T-cell (primary cell): ENCODE results near the gene ATP2B2. TPM values are rescaled to one million over a fixed set of nuclear protein-coding genes. Genes with fewer than 3 reads are reported as not detected.

ENCODE experiments used
- ATAC-seq, 4 experiments: fragments of 200-7000 bp in 3 of 4; fragments of 150-1000 bp in 1 of 4; cut with Tn5 transposase; replicated peaks in 1 of 4; 1 replicate in 3 of 4; 2 replicates in 1 of 4; pipeline ENCODE4 v1.10.0; 2021; ENCODE audit warnings: moderate library complexity in 3 of 4, mild to moderate bottlenecking in 2 of 4, moderate number of reproducible peaks in 1 of 4
- CTCF ChIA-PET, 2 donors: fragments of 300-600 bp; sonication (Branson Sonifier 250); formaldehyde crosslinking; loops; one replicate each; lab custom pipeline; 2022; ENCODE audit warnings: antibody characterized with exemption in 2 of 2; lab: Charles Lee
- POLR2A ChIA-PET, 2 donors: fragments of 300-600 bp; sonication (Branson Sonifier 250); formaldehyde crosslinking; loops; one replicate each; lab custom pipeline; 2022; ENCODE audit warnings: antibody characterized with exemption in 2 of 2; lab: Charles Lee
- DNase-seq, 35 experiments: peaks; one replicate each; pipeline versions ENCODE4 v3.0.0 to v3.0.0-alpha.2; 2013 to 2023
- H3K27ac ChIP-seq: one replicate; pipeline ENCODE4 v1.5.1; 2013; ENCODE audit warnings: low read length
- H3K27me3 ChIP-seq, 2 experiments: replicated peaks in 1 of 2; 1 replicate in 1 of 2; 2 replicates in 1 of 2; pipeline versions ENCODE4 v1.6.1 to v1.7.0; 2013; ENCODE audit warnings: low read length in 1 of 2, mixed read lengths in 1 of 2; ENCODE audit not compliant: control insufficient read depth in 2 of 2, insufficient read depth in 2 of 2; ENCODE audit errors: extremely low read depth in 1 of 2
- H3K36me3 ChIP-seq, 2 donors: 1 replicate in 1 of 2; 2 replicates in 1 of 2; pipeline versions ENCODE4 v1.6.1 to v1.7.0; 2013; ENCODE audit warnings: low read length in 1 of 2; ENCODE audit not compliant: control insufficient read depth in 2 of 2, insufficient read depth in 1 of 2; ENCODE audit errors: extremely low read depth in 1 of 2
- H3K4me1 ChIP-seq, 2 experiments: 1 replicate in 1 of 2; 2 replicates in 1 of 2; pipeline versions ENCODE4 v1.6.1 to v1.7.0; 2013; ENCODE audit warnings: low read length in 2 of 2, mixed read lengths in 1 of 2; ENCODE audit not compliant: insufficient read depth in 2 of 2, control insufficient read depth in 1 of 2; ENCODE audit errors: extremely low read depth in 1 of 2
- H3K4me3 ChIP-seq, 2 donors: 1 replicate in 1 of 2; 2 replicates in 1 of 2; pipeline versions ENCODE4 v1.5.1 to v1.7.0; 2013; ENCODE audit warnings: mild to moderate bottlenecking in 2 of 2, low read length in 1 of 2, moderate library complexity in 1 of 2; ENCODE audit not compliant: control insufficient read depth in 1 of 2; ENCODE audit errors: extremely low read depth in 1 of 2
- H3K9me3 ChIP-seq: 2 replicates; pipeline ENCODE4 v1.7.0; 2013
- H3K27ac Mint-ChIP-seq, 2 donors: one replicate each; pipeline ENCODE4 v1.8.0; 2020 to 2021; ENCODE audit warnings: mild to moderate bottlenecking in 2 of 2, mixed read lengths in 2 of 2
- H3K27me3 Mint-ChIP-seq, 2 donors: one replicate each; pipeline ENCODE4 v1.8.0; 2021 to 2022; ENCODE audit warnings: mixed read lengths in 2 of 2
- H3K36me3 Mint-ChIP-seq: one replicate; pipeline ENCODE4 v1.8.0; 2021; ENCODE audit warnings: mixed read lengths
- H3K4me1 Mint-ChIP-seq, 3 donors: one replicate each; pipeline ENCODE4 v1.8.0; 2020 to 2022; ENCODE audit warnings: mixed read lengths in 3 of 3, mild to moderate bottlenecking in 1 of 3
- H3K4me3 Mint-ChIP-seq, 3 donors: one replicate each; pipeline ENCODE4 v1.8.0; 2020 to 2022; ENCODE audit warnings: mild to moderate bottlenecking in 3 of 3, mixed read lengths in 3 of 3, moderate library complexity in 3 of 3
- H3K9me3 Mint-ChIP-seq, 3 donors: one replicate each; pipeline ENCODE4 v1.8.0; 2020 to 2022; ENCODE audit warnings: mixed read lengths in 3 of 3
- WGBS: methylation state at CpG from one replicate; pipeline ENCODE4 v1.1.5; 2013; ENCODE audit warnings: missing lambda C conversion rate; ENCODE audit not compliant: insufficient coverage; 5-methylcytosine and 5-hydroxymethylcytosine counted together
- total RNA-seq, 35 experiments: library from RNA in 6 of 35; stranded (reverse) in 6 of 35; fragments of 120-200 nt in 1 of 35; gene quantifications; one replicate each; pipeline versions ENCODE4 v1.2.1 to v1.2.4 and lab custom pipeline; 2013 to 2026

The ATP2B2 gene
- total RNA-seq (not detected), total RNA-seq (lab: John Stamatoyannopoulos, UW) (0 to 0.30 (median 0) reads per million in 29 experiments)
- total RNA-seq (2013) = 0.09 TPM

DNA sequence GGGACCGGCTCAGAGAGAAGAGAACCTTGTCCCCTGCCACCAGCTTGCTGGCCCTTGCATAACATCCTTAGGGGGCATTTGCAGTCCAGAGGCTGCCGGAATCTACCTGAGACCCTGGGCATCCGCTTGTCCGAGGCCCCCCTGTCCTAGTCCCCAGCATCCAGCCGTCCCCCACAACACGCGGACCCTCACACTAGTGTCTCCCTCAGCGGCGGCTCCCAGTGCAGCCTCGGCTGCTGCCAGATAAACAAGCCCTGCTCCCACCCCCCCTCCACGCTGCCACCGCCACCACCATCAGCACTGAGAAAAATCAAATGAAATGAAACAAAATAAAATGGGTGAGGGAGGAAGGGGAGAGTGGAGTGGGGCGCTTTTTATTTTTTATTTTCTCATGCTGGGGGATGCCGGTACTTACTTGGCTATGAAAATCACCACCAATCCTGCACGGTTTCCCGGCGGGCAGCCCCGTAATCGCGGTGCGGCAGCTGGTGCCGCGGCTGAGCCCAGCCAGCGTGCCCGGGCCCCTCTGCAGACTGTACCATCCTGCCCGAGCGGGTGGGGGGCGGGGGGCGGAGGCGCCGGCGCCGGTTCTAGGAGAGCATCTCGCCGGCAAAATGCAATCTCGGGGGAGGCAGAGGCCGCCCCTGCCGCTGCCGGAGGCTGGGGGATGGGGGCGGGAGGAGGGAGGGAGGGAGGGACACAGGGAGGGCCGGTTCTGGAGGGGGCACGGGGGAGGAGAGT lies at the start of gene ATP2B2:
ATP2B2 (minus strand) TSS at position 537 of the 741 bp plus-strand sequence. CDS start 56,043 bp downstream, outside the sequence.
- Histone ChIP-seq H3K9me3 (no peaks in the 10 kb centered on the region), H3K36me3 (no peaks in the 10 kb centered on the region), H3K4me3 (peak within 1 kb of the TSS in 1 of 2 donors; percentile 45), H3K27me3 (peaks cover 0 to 65% of the 10 kb centered on the region in 2 experiments), H3K27ac (no peak within 1 kb of the TSS), H3K4me1 (peaks cover 0 to 11% of the 10 kb centered on the region in 2 experiments)
- POLR2A ChIA-PET = no interaction called here
- CTCF ChIA-PET = interaction anchor here in 1 of 2 donors (0.6 kb wide), 1 partner anchor 229 kb away, joined by 3 read pairs; no protein-coding TSS in a partner anchor
- H3K9me3 Mint-ChIP-seq = no peaks in the 10 kb centered on the region
- ATAC-seq (peak; percentile 54 to 60 (median 57)), DNase-seq (peak in 18 of 35 experiments; percentile 3 to 36 (median 12))
- peaks cover 3 to 7% (median 4%) of the 10 kb centered on the region in 3 donors for H3K4me1 Mint-ChIP-seq
- H3K4me3 Mint-ChIP-seq = peak within 1 kb of the TSS; percentile 47 to 57 (median 53)
- 19% methylated on average over 19 of the region's 42 CpGs for WGBS
- H3K27me3 Mint-ChIP-seq = peaks cover 11 to 20% of the 10 kb centered on the region in 2 donors
- H3K27ac Mint-ChIP-seq = no peak within 1 kb of the TSS
- no peaks in the 10 kb centered on the region for H3K36me3 Mint-ChIP-seq

DNA sequence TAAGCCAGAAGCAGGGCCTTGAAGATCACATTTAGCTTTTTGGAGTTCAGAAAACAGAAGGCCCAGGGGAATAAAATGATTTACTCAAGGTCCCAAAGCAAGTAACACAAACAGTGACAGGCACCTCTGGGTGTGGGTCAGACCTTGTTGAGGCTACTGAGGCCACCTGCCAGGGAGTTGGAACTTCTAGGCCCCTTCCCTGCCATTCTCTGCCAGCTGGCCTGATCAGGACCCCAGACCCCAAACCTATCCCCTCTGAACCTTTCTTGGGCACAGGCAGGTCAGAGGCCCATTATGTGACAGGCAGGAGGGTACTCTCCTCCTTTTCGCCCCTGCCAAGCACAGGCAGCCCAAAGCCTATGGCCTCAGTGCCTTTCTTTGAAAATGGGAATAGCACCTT lies 49.4 kb upstream of the ATP2B2 start:
- CTCF ChIA-PET = no interaction called here
- peaks cover 16 to 39% (median 27%) of the 10 kb centered on the region in 3 donors for H3K4me1 Mint-ChIP-seq
- DNase-seq = peak in 1 of 35 experiments; percentile 4
- Histone ChIP-seq H3K4me3 (no peak overlapping the region), H3K9me3 (no peaks in the 10 kb centered on the region), H3K27ac (no peak overlapping the region), H3K36me3 (no peaks in the 10 kb centered on the region), H3K27me3 (peaks cover 0 to 4% of the 10 kb centered on the region in 2 experiments), H3K4me1 (peaks cover 3 to 34% of the 10 kb centered on the region in 2 experiments)
- H3K36me3 Mint-ChIP-seq = no peaks in the 10 kb centered on the region
- WGBS = 88% methylated on average over 1 of the region's 1 CpG
- no peaks in the 10 kb centered on the region for H3K9me3 Mint-ChIP-seq
- no peak overlapping the region for H3K27ac Mint-ChIP-seq
- POLR2A ChIA-PET = no interaction called here
- H3K27me3 Mint-ChIP-seq = no peaks in the 10 kb centered on the region
- no peak for ATAC-seq
- no peak overlapping the region for H3K4me3 Mint-ChIP-seq

DNA sequence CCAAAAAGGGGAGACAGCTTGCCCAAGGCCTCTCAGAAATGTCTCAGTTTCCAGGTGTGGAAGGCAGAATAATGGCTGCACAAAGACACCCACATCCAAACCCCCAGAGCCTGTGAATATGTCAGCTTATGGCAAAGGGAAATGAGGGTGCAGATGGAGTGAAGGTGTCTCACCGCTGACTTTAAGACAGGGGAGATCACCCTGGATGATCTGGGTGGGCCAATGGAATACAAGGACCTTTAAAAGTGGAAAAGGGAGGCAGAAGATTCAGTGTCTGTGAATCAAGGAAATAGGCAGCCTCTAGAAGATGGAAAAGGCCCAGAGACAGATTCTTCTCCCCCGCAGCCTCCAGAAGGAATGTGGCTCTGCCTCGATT lies 48.8 kb upstream of the ATP2B2 start:
- WGBS = 89% methylated on average over 3 of the region's 3 CpGs
- Mint-ChIP-seq H3K4me1 (peaks cover 16 to 43% (median 28%) of the 10 kb centered on the region in 3 donors), H3K27ac (no peak overlapping the region), H3K27me3 (no peaks in the 10 kb centered on the region), H3K9me3 (no peaks in the 10 kb centered on the region), H3K4me3 (no peak overlapping the region), H3K36me3 (no peaks in the 10 kb centered on the region)
- H3K27me3 ChIP-seq = peaks cover 0 to 4% of the 10 kb centered on the region in 2 experiments
- no peak overlapping the region for H3K27ac ChIP-seq
- DNase-seq (peak in 1 of 35 experiments; percentile 0), ATAC-seq (no peak)
- no peak overlapping the region for H3K4me3 ChIP-seq
- H3K9me3 ChIP-seq = no peaks in the 10 kb centered on the region
- peaks cover 3 to 34% of the 10 kb centered on the region in 2 experiments for H3K4me1 ChIP-seq
- H3K36me3 ChIP-seq = no peaks in the 10 kb centered on the region
- ChIA-PET POLR2A (no interaction called here), CTCF (no interaction called here)

DNA sequence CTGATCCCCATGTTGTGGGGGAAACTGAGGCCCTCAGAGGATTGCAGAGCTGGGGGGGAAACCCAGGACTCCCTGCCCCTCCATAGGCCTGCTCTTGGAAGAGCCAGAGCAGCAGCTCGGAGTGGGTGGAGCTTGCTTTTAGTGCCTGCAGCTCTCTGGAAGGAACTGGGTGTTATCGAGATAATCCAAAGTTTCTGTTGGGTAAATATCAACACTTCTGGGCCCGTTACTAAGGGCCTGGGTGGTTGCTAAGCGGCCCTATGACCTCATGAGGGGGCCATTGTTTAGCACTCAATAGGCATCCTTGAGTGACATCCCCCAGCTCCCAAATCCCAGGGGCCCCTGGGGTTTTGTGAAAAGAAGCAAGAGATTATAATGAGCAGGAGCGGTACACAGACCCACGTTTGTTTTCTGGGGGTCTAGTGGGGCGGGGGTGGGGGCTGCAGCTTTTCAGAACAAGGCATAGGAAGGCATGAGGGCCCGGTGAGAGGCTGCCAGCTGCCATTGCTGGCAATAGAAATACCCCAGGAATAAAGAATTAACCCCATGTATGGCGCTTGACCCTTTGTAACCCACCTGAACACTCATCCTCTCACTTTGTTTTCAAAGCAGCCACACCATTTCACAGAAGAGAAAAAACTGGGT lies 48.3 kb upstream of the ATP2B2 start:
- H3K27ac Mint-ChIP-seq = no peak overlapping the region
- H3K36me3 ChIP-seq = no peaks in the 10 kb centered on the region
- H3K9me3 Mint-ChIP-seq = no peaks in the 10 kb centered on the region
- 67% methylated on average over 5 of the region's 9 CpGs for WGBS
- no peak overlapping the region for H3K4me3 Mint-ChIP-seq
- H3K4me1 Mint-ChIP-seq = peaks cover 16 to 48% (median 33%) of the 10 kb centered on the region in 3 donors
- no peaks in the 10 kb centered on the region for H3K27me3 Mint-ChIP-seq
- peaks cover 3 to 38% of the 10 kb centered on the region in 2 experiments for H3K4me1 ChIP-seq
- ChIA-PET CTCF (interaction anchor here in 1 of 2 donors (0.6 kb wide), 1 partner anchor 59 kb away, joined by 3 read pairs; no protein-coding TSS in a partner anchor), POLR2A (no interaction called here)
- no peak overlapping the region for H3K27ac ChIP-seq
- no peaks in the 10 kb centered on the region for H3K9me3 ChIP-seq
- DNase-seq (peak in 1 of 35 experiments; percentile 4), ATAC-seq (no peak)
- H3K36me3 Mint-ChIP-seq = no peaks in the 10 kb centered on the region
- H3K27me3 ChIP-seq = peaks cover 0 to 4% of the 10 kb centered on the region in 2 experiments
- no peak overlapping the region for H3K4me3 ChIP-seq

DNA sequence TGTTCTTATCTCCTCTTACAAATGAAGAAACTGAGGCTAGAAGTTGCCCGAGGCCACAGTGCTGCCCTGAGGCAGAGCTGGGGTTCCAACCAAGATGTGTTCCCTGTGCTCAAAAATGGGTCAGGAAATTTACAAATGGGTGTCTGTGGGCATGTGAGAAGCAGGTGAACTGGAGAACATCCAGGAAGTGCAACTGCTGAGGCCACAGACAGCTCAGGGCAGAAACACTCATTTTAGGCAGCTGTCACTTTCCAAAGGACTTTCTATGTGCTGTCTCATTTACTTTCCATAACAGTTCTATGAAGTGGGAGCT lies 47.2 kb upstream of the ATP2B2 start:
- POLR2A ChIA-PET = interaction anchor here in 1 of 2 donors (0.5 kb wide), 1 partner anchor 828 kb away, joined by 5 read pairs; no protein-coding TSS in a partner anchor
- peak overlapping the region; percentile 25 to 70 (median 62) for H3K4me3 Mint-ChIP-seq
- WGBS = no CpG with 5 or more reads among the region's 1 CpG
- peaks cover 0 to 2% of the 10 kb centered on the region in 2 experiments for H3K27me3 ChIP-seq
- no peaks in the 10 kb centered on the region for H3K9me3 Mint-ChIP-seq
- H3K36me3 Mint-ChIP-seq = no peaks in the 10 kb centered on the region
- H3K27me3 Mint-ChIP-seq = peaks cover 0 to 4% of the 10 kb centered on the region in 2 donors
- H3K27ac Mint-ChIP-seq = peak overlapping the region; percentile 79 to 85
- no peaks in the 10 kb centered on the region for H3K9me3 ChIP-seq
- H3K27ac ChIP-seq = peak overlapping the region; percentile 40
- DNase-seq (peak in 2 of 35 experiments; percentile 16 to 27), ATAC-seq (peak in 2 of 4 experiments; percentile 37 to 39)
- peaks cover 3 to 36% of the 10 kb centered on the region in 2 experiments for H3K4me1 ChIP-seq
- H3K4me1 Mint-ChIP-seq = peaks cover 16 to 54% (median 35%) of the 10 kb centered on the region in 3 donors
- H3K4me3 ChIP-seq = no peak overlapping the region
- H3K36me3 ChIP-seq = no peaks in the 10 kb centered on the region
- CTCF ChIA-PET = no interaction called here
